Measurements from ENCODE around the gene MED8.

Gene MED8

GRCh38 chr1:43354471-43354870 is 35.1 kb downstream of the MED8 start:
- DNase-seq (ENCODE audit: low read depth): no peak
- TF ChIP-seq CTCF (IDR thresholded peaks at IDR 0.05; ENCODE audit: low read length, missing control alignments): no peak
- H3K4me3 ChIP-seq (replicated peaks; ENCODE audit: low read depth, low read length): no peak overlapping the region

- TF ChIP-seq CTCF (IDR thresholded peaks at IDR 0.05; ENCODE audit: low read length, missing control alignments): no peak
- no peak for DNase-seq (ENCODE audit: low read depth)
- H3K4me3 ChIP-seq (replicated peaks; ENCODE audit: low read depth, low read length): no peak overlapping the region
Observed at GRCh38 chr1:43352881-43353280, 36.7 kb downstream of the MED8 start.

GRCh38 chr1:43352351-43352705 is 37.3 kb downstream of the MED8 start:
- DNase-seq (ENCODE audit: low read depth): no peak
- no peak overlapping the region for H3K4me3 ChIP-seq (replicated peaks; ENCODE audit: low read depth, low read length)
- no peak for TF ChIP-seq CTCF (IDR thresholded peaks at IDR 0.05; ENCODE audit: low read length, missing control alignments)

- no peak overlapping the region for H3K4me3 ChIP-seq (replicated peaks; ENCODE audit: low read depth, low read length)
- TF ChIP-seq CTCF (IDR thresholded peaks at IDR 0.05; ENCODE audit: low read length, missing control alignments): no peak
- DNase-seq (ENCODE audit: low read depth): no peak
Observed at GRCh38 chr1:43351421-43352350, 37.9 kb downstream of the MED8 start.

GRCh38 chr1:43350976-43351375 is 38.6 kb downstream of the MED8 start:
- no peak overlapping the region for H3K4me3 ChIP-seq (replicated peaks; ENCODE audit: low read depth, low read length)
- DNase-seq (ENCODE audit: low read depth): no peak
- no peak for TF ChIP-seq CTCF (IDR thresholded peaks at IDR 0.05; ENCODE audit: low read length, missing control alignments)

GRCh38 chr1:43349594-43350306 is 39.9 kb downstream of the MED8 start:
- DNase-seq (ENCODE audit: low read depth): peak; percentile 21
- no peak for TF ChIP-seq CTCF (IDR thresholded peaks at IDR 0.05; ENCODE audit: low read length, missing control alignments)
- peak overlapping the region; percentile 53 for H3K4me3 ChIP-seq (replicated peaks; ENCODE audit: low read depth, low read length)

Data from fibroblast of pulmonary artery (primary cell).